Measurements from ENCODE around the gene RASGRP3.

DNA sequence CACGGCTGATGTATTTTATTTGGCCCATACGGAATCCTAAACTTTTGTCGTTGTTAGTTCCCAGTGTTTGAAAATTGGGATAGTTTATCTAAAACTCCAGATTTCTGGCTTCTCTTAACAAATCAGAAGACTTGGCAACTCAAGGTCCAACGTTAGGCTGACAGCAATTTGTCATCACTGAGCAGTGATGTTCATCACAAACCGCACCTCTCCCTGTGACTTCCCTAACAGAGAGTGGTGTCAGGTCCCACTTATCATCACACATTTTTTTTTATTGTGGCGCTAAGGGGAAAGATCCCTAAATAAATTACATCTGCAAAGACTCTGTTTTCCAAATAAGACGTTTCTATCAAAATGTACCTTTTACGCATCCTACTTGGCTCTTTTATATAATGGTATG is 55.7 kb downstream of the RASGRP3 start:
- TF ChIP-seq EZH2phosphoT487 (IDR thresholded peaks at IDR 0.05; ENCODE audit: insufficient read depth, low read depth) (no peak), EZH2 (IDR thresholded peaks at IDR 0.05; ENCODE audit: insufficient read depth, poor library complexity, severe bottlenecking) (no peak)
